Endodermal cell (in vitro differentiated cells): Measurements from ENCODE around the gene PDE6G. TPM values are rescaled to one million over a fixed set of nuclear protein-coding genes. Genes with fewer than 3 reads are reported as not detected.

ENCODE experiments used
- DNase-seq: peaks from one replicate; pipeline ENCODE4 v3.0.0-alpha.2; 2017
- H3K27ac ChIP-seq: 2 replicates; pipeline ENCODE4 v1.5.1; 2013; ENCODE audit warnings: mild to moderate bottlenecking, low read depth, low read length, moderate library complexity
- H3K27me3 ChIP-seq: 2 replicates; pipeline ENCODE4 v1.6.1; 2013; ENCODE audit warnings: mild to moderate bottlenecking, low read length, moderate library complexity; ENCODE audit not compliant: insufficient read depth, control insufficient read depth, poor library complexity, severe bottlenecking
- H3K36me3 ChIP-seq: 2 replicates; pipeline ENCODE4 v1.7.0; 2013; ENCODE audit warnings: mild to moderate bottlenecking, low read length, moderate library complexity; ENCODE audit not compliant: control insufficient read depth, insufficient read depth
- H3K4me1 ChIP-seq: one replicate; pipeline ENCODE4 v1.7.0; 2013; ENCODE audit warnings: low read length; ENCODE audit not compliant: control insufficient read depth, insufficient read depth
- H3K4me3 ChIP-seq: 2 replicates; pipeline ENCODE4 v1.5.1; 2013; ENCODE audit warnings: mild to moderate bottlenecking, low read length, moderate library complexity
- H3K9ac ChIP-seq: 2 replicates; pipeline ENCODE4 v1.6.1; 2013; ENCODE audit warnings: mild to moderate bottlenecking, low read length, moderate library complexity; ENCODE audit not compliant: poor library complexity, severe bottlenecking; ENCODE audit errors: extremely low read depth
- H3K9me3 ChIP-seq: 2 replicates; pipeline ENCODE4 v1.6.1; 2013; ENCODE audit warnings: mild to moderate bottlenecking, low read length, moderate library complexity; ENCODE audit not compliant: control insufficient read depth
- H3K27ac Mint-ChIP-seq: 2 replicates; pipeline ENCODE4 v1.8.0; 2020; ENCODE audit warnings: mixed read lengths
- H3K27me3 Mint-ChIP-seq: 2 replicates; pipeline ENCODE4 v1.8.0; 2021; ENCODE audit warnings: mild to moderate bottlenecking, mixed read lengths; ENCODE audit not compliant: insufficient read depth
- H3K36me3 Mint-ChIP-seq: 2 replicates; pipeline ENCODE4 v1.8.0; 2020; ENCODE audit warnings: low read depth, mixed read lengths
- H3K4me1 Mint-ChIP-seq: 2 replicates; pipeline ENCODE4 v1.8.0; 2020; ENCODE audit warnings: mixed read lengths
- H3K4me3 Mint-ChIP-seq: 2 replicates; pipeline ENCODE4 v1.8.0; 2020; ENCODE audit warnings: mild to moderate bottlenecking, moderate library complexity, mixed read lengths
- H3K9me3 Mint-ChIP-seq: 2 replicates; pipeline ENCODE4 v1.8.0; 2020; ENCODE audit warnings: mild to moderate bottlenecking, mixed read lengths
- WGBS, 2 experiments: methylation state at CpG; one replicate each; pipeline versions ENCODE4 v1.1.5 to v1.1.7; 2013; ENCODE audit warnings: missing lambda C conversion rate in 2 of 2, mixed read lengths in 1 of 2; ENCODE audit not compliant: insufficient coverage in 1 of 2, insufficient read length in 1 of 2; 5-methylcytosine and 5-hydroxymethylcytosine counted together
- total RNA-seq, 2 donors: library from RNA; stranded (reverse); fragmentation: NEBNext Ultra II Directional in 1 of 2; extraction: Animal tissue kit (Norgen Biotek cat#: 25700) in 1 of 2; gene quantifications; 2 replicates in 1 of 2; 3 replicates in 1 of 2; pipeline ENCODE4 v1.2.1, GENCODE V29; 2021
- TF ChIP-seq, protein P1 (sequence below): fragments of 200-600 bp; sonication (generic); conservative IDR thresholded peaks from 2 replicates; pipeline ENCODE4 v1.5.0; 2021; ENCODE audit warnings: antibody characterized with exemption, mild to moderate bottlenecking

Gene PDE6G
- total RNA-seq, 2 donors from 2014 or later: 3.2 to 4.3 TPM

GRCh38 chr17:81682565-81683207, 26.3 kb upstream of the PDE6G start:
- Histone ChIP-seq H3K4me1 (peaks cover 5% of the 10 kb centered on the region), H3K9ac (peak overlapping the region; percentile 86), H3K4me3 (peak overlapping the region; percentile 85), H3K36me3 (peaks cover 29% of the 10 kb centered on the region), H3K27ac (peak overlapping the region; percentile 88), H3K9me3 (no peaks in the 10 kb centered on the region), H3K27me3 (no peaks in the 10 kb centered on the region)
- DNase-seq: peak; percentile 61
- Mint-ChIP-seq H3K4me1 (peaks cover 14% of the 10 kb centered on the region), H3K27ac (peak overlapping the region; percentile 91), H3K36me3 (peaks cover 22% of the 10 kb centered on the region), H3K4me3 (peak overlapping the region; percentile 85), H3K27me3 (no peaks in the 10 kb centered on the region), H3K9me3 (no peaks in the 10 kb centered on the region)
- TF ChIP-seq, protein P1, sequence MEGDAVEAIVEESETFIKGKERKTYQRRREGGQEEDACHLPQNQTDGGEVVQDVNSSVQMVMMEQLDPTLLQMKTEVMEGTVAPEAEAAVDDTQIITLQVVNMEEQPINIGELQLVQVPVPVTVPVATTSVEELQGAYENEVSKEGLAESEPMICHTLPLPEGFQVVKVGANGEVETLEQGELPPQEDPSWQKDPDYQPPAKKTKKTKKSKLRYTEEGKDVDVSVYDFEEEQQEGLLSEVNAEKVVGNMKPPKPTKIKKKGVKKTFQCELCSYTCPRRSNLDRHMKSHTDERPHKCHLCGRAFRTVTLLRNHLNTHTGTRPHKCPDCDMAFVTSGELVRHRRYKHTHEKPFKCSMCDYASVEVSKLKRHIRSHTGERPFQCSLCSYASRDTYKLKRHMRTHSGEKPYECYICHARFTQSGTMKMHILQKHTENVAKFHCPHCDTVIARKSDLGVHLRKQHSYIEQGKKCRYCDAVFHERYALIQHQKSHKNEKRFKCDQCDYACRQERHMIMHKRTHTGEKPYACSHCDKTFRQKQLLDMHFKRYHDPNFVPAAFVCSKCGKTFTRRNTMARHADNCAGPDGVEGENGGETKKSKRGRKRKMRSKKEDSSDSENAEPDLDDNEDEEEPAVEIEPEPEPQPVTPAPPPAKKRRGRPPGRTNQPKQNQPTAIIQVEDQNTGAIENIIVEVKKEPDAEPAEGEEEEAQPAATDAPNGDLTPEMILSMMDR: no peak
- WGBS, 2 experiments: 54 to 58% methylated on average over 13 to 19 of the region's 19 CpGs

- H3K27ac Mint-ChIP-seq: no peak overlapping the region
- no peak for DNase-seq
- peaks cover 13% of the 10 kb centered on the region for H3K36me3 Mint-ChIP-seq
- no peaks in the 10 kb centered on the region for H3K27me3 Mint-ChIP-seq
- TF ChIP-seq, protein P1: no peak
- WGBS, 2 experiments: 96 to 100% methylated on average over 7 to 17 of the region's 17 CpGs
- no peaks in the 10 kb centered on the region for H3K9me3 Mint-ChIP-seq
- Histone ChIP-seq H3K27me3 (no peaks in the 10 kb centered on the region), H3K36me3 (peaks cover 20% of the 10 kb centered on the region), H3K4me1 (peaks cover 5% of the 10 kb centered on the region), H3K9ac (no peak overlapping the region), H3K9me3 (no peaks in the 10 kb centered on the region), H3K27ac (no peak overlapping the region), H3K4me3 (no peak overlapping the region)
- peak overlapping the region; percentile 85 for H3K4me3 Mint-ChIP-seq
- H3K4me1 Mint-ChIP-seq: peaks cover 14% of the 10 kb centered on the region
These were observed 25.3 kb upstream of the PDE6G start for GRCh38 chr17:81681672-81682071.

GRCh38 chr17:81680150-81680549, 23.8 kb upstream of the PDE6G start:
- H3K4me1 Mint-ChIP-seq: peaks cover 14% of the 10 kb centered on the region

More at GRCh38 chr17:81680150-81680549, 23.8 kb upstream of the PDE6G start:
- Histone ChIP-seq H3K9me3 (no peaks in the 10 kb centered on the region), H3K9ac (no peak overlapping the region), H3K27ac (no peak overlapping the region), H3K4me3 (no peak overlapping the region), H3K36me3 (peaks cover 7% of the 10 kb centered on the region), H3K27me3 (no peaks in the 10 kb centered on the region), H3K4me1 (peaks cover 5% of the 10 kb centered on the region)
- TF ChIP-seq, protein P1: no peak
- peaks cover 4% of the 10 kb centered on the region for H3K9me3 Mint-ChIP-seq
- no peak overlapping the region for H3K4me3 Mint-ChIP-seq
- no peaks in the 10 kb centered on the region for H3K27me3 Mint-ChIP-seq
- WGBS, 2 experiments: 94 to 95% methylated on average over 9 to 11 of the region's 11 CpGs
- no peak for DNase-seq
- no peak overlapping the region for H3K27ac Mint-ChIP-seq
- H3K36me3 Mint-ChIP-seq: peaks cover 7% of the 10 kb centered on the region
